ENCODE results near the gene FAM83G. TPM values are rescaled to one million over a fixed set of nuclear protein-coding genes. Genes with fewer than 3 reads are reported as not detected.

Gene FAM83G
- total and polyA plus RNA-seq, 9 donors: 0.93 to 5.1 (median 2.3) TPM

DNA sequence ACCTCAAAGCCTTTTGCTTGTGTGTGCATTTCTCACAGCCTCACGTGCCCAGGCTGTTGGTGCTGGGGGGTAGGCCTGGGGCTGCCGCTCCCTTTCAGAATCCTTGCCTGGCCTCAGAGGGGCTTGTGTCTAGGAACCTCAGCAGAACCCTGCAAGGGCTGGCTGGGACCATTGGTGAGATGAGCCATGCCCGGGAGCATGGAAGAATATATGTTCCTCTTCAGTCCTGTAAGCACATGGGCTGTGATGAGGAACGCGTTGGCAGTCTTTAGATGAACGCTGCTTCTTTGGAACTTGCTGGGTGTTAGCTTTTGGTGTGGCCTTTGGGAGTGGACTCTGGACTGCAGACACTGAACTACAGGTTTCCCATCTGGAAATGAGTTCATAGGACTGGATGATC is 84.6 kb downstream of the FAM83G start:
- H3K27me3 ChIP-seq: no peaks in the 10 kb centered on the region
- 65 to 90% (median 83%) methylated on average over 6 of the region's 6 CpGs for WGBS, 3 donors
- no peak overlapping the region for H3K4me3 ChIP-seq
- TF ChIP-seq, protein P1, sequence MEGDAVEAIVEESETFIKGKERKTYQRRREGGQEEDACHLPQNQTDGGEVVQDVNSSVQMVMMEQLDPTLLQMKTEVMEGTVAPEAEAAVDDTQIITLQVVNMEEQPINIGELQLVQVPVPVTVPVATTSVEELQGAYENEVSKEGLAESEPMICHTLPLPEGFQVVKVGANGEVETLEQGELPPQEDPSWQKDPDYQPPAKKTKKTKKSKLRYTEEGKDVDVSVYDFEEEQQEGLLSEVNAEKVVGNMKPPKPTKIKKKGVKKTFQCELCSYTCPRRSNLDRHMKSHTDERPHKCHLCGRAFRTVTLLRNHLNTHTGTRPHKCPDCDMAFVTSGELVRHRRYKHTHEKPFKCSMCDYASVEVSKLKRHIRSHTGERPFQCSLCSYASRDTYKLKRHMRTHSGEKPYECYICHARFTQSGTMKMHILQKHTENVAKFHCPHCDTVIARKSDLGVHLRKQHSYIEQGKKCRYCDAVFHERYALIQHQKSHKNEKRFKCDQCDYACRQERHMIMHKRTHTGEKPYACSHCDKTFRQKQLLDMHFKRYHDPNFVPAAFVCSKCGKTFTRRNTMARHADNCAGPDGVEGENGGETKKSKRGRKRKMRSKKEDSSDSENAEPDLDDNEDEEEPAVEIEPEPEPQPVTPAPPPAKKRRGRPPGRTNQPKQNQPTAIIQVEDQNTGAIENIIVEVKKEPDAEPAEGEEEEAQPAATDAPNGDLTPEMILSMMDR (IDR thresholded peaks at IDR 0.05): no peak
- TF ChIP-seq POLR2A (IDR thresholded peaks at IDR 0.05) (no peak), EP300 (IDR thresholded peaks at IDR 0.05) (no peak)
- no peaks in the 10 kb centered on the region for H3K36me3 ChIP-seq
- no peak overlapping the region for H3K27ac ChIP-seq
- no peaks in the 10 kb centered on the region for H3K9me3 ChIP-seq
- peaks cover 3% of the 10 kb centered on the region for H3K4me1 ChIP-seq (ENCODE audit: insufficient read depth)
- DNase-seq: no peak
- intact Hi-C loops (cut with DNase I): no loop called here

Small RNA genes within 50 kb of the gene (small RNA-seq; reads per million reads assigned to genes)
- gene AC090286.3 (not detected), gene RF00324 (not detected)

Other genes starting within 250 kb of the FAM83G start
- gene TVP23B, start 223.6 kb downstream of the FAM83G start, total RNA-seq: 10 to 100 TPM; 30.4 to 44.7 (median 33.5) TPM
- gene TVP23B, start 223.6 kb downstream of the FAM83G start, polyA plus RNA-seq: 10 to 100 TPM; 27.0 to 31.5 TPM
- 10 to 100 TPM; 28.8 to 44.7 (median 36.4) TPM for gene PRPSAP2, start 146.6 kb downstream of the FAM83G start, total RNA-seq
- gene PRPSAP2, start 146.6 kb downstream of the FAM83G start, polyA plus RNA-seq: 10 to 100 TPM; 25.2 to 35.4 TPM
- gene SLC5A10, start 52.6 kb downstream of the FAM83G start, total RNA-seq: under 1 TPM in 3 of 7 donors, not detected in 4; 0.05 to 0.38 (median 0.12) TPM
- gene SLC5A10, start 52.6 kb downstream of the FAM83G start, polyA plus RNA-seq: under 1 TPM in 1 of 2 donors, not detected in 1; 0.18 TPM
- 1 to 10 TPM in 6 of 7 donors, under 1 TPM in 1; 0.61 to 5.7 (median 2.5) TPM for gene GRAP, start 42.2 kb upstream of the FAM83G start, total RNA-seq
- 1 to 10 TPM; 1.9 to 7.2 TPM for gene GRAP, start 42.2 kb upstream of the FAM83G start, polyA plus RNA-seq
- 1 to 10 TPM in 5 of 7 donors, under 1 TPM in 1, not detected in 1; 0.76 to 5.1 (median 1.8) TPM for gene GRAPL, start 122.8 kb upstream of the FAM83G start, total RNA-seq
- gene GRAPL, start 122.8 kb upstream of the FAM83G start, polyA plus RNA-seq: 1 to 10 TPM; 1.0 to 3.6 TPM
- 10 to 100 TPM; 30.0 to 68.9 (median 52.7) TPM for gene EPN2, start 232.6 kb upstream of the FAM83G start, total RNA-seq
- gene EPN2, start 232.6 kb upstream of the FAM83G start, polyA plus RNA-seq: 10 to 100 TPM; 21.6 to 54.8 TPM

Measured in ovary (tissue), 9 donors.